Measurements from ENCODE around the gene CD300H.
A peak's percentile ranks its signal among the peaks of the same experiment; 100 is the strongest.

CD300H gene

DNA sequence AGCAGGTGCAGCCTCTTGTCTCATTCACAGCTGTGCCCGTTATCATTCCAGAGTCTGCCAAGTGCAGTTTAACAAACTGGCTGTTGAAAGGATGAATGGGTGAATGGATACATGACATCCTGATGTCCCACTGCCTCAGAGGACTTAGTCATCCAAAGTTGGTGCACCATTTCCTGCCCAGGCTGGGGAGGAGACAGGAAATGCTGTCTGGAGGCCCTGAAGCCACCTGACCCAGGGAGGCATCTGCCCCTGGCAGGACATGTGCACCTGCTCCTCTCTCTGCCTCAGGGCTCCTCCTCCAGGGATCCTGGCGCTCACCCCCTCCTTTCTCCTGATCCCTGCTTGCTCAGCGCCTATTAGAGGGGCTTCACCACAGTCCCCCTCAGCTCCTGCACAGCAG lies 19.6 kb downstream of the CD300H start:
- DNase-seq: peak; percentile 16

DNA sequence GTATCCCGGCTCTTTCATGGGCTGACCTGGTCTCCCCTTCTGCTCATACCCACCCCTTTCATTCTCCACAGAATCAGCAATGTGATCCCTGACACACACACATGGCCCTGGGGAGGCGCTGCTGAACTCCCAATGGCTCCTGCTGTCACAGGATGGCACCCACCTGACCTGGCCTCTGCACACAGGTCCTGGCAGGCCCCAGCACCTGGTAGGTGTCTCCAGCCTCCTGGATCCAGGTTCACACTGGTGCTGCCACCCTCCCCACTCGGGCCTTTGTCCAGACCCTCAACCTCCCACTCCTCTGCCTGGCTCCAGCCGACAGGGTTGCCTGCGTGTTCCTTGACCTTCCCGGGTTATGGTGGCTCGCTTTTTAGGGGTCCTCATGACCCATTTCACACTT lies 20.0 kb downstream of the CD300H start:
- no peak for DNase-seq

DNA sequence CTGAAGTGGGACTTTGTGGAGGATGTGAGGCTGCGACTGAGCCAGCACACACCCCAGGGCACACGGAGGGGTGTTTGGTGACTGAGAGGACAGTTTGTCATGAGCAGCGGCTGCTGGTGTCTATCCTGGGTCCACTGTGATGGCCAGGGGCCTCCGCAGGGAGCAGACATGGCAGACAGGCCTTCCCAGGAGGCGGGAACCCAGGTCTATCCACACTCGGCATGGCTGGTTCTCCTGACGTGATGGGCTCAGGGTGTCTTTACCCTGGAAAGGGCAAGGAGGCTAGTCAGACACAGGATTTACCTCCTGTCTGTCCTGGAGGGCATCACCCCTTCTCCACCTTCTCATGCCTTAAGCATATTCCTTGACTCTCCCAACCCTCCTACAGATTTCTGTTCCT lies 20.7 kb downstream of the CD300H start:
- DNase-seq: no peak

DNA sequence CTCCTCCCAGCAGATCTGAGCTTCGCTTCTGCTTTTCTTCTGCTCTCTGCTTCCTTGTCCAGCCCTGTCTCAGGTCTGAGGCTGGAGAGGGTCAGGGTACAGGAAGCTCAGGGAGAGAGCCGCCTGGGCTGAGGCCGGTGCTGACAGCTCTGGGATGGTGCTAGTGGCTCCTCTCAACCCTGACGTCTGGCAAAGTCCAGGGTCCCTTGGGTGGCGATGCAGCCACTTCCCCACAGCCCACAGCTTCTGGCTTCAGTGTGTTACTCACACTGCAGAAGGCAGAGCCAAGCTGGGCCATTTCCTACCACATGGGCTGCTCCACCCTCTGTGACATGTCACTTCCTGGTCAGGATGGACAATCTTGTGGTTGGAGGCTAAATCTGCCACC lies 21.5 kb downstream of the CD300H start, which contains the start of gene CD300C:
Gene CD300C, minus strand, starts transcription at position 273 of the 388 bp plus-strand sequence. CDS start 333 bp downstream, outside the sequence.
- DNase-seq: peak; percentile 35

DNA sequence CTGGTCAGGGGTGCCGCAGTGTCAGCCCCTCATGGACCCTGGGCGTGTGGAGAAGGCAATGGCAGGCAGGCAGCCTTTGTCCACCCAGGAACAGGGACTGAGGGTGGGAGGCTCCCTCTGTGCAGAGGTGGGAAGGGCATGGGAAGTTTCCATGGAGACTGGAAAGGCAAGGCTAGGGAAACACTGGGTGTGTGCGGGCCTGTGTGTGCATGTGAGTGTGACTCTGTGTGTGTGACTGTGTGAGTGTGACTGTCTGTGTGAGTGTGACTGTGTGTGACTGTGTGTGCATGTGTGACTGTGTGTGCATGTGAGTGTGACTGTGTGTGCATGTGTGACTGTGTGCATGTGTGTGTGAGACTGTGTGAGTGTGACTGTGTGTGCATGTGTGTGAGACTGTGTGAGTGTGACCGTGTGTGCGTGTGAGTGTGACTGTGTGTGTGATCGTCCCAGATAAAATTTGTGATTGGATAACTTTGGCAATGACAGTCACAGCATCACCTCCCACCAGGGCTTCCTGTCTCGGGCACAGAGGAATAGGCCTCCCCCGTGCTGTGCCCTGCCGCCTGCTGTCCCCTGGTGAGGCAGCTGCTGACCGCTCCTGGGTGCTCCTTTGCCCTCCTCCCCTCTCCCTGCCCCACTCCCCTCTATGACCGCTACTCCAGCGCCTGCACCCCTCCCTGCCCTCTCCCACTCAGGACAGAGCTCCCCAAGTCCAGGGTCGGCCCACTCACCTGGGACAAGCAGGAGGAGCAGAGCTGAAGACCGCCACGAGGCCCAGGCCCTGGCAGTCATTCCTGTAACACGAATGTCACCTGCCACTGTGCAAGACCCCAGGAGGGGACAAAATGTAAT lies 22.1 kb downstream of the CD300H start:
- no peak for DNase-seq

DNA sequence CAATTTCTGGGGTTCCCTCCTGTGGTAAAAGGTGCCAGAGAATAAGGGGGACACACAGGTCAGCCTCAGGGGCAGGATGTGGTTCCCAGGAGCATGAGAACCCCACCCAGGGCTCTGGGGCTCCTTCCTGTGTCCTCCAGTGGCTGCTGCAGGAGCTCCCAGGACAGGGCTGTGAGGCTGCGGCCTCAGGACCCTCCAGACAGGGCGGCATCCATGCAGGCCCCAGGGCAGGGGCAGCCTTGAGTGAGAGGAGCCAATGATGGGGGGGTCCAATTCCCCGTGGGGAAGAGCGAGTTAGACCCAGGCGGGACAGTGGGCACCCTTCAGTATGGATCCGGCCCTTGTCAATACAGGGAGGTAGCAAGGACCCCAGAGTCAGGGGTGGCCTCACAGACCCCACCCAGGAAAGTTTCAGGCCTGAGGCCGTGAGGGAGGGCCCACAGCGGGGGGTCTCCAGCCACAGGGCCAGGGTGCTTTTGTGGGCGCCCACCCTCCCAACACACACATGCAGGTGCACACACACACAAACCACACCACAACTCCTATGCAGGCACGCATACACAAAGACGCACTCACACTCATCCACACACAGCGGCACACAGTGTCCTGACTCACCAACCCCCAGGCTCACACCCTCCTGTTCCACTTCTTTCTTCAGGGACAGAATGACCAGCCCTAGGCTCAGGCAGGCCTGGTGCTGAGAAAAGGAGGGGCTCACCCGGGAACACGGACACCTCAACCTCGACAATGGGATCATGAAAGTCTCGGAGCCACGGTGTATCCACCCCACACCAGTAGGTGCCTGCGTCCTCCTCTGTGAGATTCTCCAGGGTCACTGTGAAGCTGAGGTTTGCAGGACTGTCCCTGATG lies 23.2 kb downstream of the CD300H start:
- DNase-seq: no peak

DNA sequence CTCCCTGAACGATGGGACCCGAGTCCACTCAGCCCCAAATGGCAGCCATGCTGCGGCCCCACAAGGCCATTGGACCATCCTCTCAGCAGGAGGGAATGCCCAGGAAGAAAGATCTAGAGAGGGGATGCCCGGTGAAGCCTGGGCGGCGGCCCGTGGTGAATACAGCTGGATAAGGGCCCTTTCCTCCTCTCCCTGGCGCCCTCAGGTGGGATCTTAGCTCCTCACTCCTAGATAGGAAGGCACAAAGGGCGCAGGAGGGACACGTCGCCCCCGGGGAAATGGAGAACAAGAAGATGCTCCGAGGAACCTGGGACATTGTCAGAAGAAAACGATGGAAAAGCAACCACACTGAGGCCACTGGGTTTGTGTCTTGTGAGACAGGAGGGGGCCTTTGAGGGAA lies 23.9 kb downstream of the CD300H start:
- DNase-seq: no peak

DNA sequence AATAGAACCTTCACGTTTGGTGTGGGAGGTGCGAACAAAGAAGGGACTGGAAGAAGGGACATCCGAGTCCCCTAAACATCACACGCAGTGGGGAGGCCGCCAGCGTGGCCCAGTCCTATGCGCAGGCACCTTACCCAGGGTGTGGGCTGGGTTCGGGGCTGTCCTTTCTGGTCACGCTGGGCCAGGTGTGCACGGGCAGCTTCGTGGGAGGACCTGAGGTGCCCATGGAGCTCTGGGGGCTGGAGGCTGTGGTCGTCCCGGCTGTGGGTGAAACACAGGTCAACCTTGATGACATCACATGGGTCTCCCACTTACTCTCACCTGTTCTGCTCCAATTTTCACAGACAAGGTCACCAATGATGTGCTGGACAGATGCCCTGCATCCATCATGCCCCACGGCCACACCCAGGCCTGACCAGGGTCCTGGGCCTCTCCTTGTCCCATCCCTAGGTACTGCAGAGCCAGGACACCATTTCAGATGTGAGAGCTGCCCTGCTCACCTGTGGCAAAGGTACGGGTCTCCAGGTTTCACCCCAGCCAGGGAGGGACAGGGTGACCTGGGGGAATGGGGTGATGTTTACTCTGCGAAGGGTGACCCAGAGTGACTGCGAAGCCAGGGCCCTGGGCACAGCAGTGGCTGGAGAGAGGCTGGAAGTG lies 24.5 kb downstream of the CD300H start:
- DNase-seq: no peak

DNA sequence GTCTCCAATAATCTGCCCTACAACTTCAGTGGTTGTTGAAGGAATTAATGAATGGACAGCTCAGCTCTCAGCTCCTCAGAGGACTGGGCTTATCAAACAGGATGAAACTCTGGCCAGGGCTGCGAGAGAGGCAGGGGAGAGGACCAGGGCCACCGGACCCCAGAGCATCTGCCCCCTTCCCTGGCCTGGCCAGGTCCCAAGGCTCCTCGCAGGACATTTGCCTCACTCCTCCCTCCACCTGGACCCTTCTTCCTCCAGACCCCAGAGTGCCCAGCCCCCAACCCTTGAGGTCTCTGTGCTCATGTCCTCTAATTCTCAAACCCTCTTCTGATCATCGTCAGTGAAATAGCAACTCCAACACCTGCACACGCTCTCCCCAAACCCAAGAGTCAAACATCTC lies 25.1 kb downstream of the CD300H start:
- DNase-seq: no peak

DNA sequence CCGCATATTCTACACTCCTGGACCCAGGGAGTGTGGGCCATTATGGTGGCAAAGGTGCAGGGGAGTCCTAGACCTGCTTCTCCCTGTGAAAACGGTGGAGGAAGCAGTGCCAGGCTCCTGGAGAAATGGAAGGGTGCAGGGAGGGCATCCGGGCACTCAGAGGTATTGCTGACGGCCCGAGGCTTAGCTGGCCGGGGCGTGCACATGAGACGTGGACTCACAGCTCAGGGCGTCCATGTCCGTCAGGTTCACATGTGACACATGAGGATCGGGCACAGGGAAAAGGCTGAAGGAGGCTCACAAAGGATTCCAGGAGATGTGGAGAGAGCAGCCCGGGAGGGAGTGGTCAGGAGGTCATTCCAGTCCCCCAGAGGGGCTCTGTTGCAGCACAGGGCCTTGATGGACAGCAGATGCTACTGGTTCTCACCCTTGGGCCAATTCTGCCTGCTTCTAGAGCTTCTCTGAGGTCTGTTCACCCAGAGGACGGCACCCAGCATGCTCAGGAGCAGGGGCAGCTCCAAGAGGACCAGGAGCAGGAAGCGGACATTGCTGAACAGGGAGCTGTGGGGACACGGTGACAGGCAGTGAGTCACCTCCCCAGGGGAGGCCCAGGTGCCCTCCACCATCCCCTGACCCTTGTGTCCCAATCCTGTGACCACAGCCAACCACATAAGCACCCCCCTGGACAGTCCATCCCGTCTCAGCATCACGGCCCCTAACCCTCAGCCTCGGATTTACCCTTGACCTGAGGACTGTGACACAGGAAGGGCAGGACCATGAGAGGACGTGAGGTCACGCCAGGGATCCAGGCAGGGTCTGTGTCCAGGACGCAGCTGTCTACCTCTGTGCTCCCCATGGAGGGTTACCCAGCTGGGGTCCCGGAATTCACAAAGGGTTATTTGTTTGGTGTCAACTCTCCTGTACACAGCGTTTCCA lies 25.9 kb downstream of the CD300H start:
- no peak for DNase-seq

DNA sequence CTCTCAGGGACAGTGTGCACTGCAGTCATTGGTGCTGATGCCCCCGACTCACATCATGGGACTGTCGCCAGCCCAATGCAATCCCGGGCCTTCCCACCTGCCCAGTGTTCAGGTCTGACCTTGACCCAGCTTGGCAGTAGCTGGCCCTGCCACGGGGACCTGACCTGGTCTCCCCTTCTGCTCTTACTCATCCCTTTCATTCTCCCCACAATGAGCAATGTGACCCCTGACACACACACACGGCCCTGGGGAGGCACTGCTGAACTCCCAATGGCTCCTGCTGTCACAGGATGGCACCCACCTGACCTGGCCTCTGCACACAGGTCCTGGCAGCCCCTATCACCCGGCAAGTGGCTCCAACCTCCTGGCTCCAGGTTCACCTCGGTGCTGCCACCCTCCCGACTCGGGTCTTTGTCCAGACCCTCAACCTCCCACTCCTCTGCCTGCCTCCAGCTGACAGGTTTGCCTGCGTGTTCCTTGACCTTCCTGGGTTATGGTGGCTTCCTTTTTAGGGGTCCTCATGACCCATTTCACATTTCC lies 28.0 kb downstream of the CD300H start:
- no peak for DNase-seq

DNA sequence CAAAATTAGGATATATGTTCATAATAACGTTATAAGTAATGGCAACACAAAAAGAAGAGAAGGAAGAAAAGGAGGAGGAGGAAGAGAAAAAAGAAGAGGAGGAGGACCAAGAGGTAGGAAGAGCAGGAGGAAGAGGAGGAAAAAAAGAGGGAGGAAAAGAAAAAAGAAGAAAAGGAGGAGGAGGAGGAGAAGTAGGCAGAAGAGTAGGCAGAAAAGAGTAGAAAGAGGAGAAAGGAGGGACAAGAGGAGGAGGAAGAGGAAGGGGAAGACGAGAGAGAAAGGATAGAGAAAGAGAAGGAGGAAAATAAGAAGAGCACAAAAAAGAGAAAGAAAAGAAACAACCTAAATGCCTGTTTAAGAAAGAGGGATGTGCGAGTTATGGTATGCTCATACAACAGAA lies 30.4 kb downstream of the CD300H start:
- no peak for DNase-seq

DNA sequence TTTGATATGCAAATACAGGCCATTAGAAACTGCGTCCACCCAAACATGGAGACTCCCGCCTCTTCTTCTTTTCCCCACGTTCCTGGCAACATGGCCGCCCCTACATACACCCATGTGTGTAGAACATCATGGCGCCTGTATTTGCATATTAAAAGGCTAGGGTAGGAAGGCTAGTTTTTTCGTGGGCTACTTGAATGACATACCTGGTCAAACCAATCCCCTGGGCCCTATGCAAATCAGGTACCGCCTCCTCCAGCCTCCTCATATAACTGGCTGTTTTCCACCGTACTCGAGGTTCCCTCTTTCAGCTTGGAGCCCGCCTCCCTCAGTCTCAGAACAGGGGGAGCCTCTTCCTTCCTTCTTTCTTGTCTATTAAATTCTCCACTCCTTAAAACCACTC lies 35.2 kb downstream of the CD300H start:
- peak; percentile 95 for DNase-seq

DNA sequence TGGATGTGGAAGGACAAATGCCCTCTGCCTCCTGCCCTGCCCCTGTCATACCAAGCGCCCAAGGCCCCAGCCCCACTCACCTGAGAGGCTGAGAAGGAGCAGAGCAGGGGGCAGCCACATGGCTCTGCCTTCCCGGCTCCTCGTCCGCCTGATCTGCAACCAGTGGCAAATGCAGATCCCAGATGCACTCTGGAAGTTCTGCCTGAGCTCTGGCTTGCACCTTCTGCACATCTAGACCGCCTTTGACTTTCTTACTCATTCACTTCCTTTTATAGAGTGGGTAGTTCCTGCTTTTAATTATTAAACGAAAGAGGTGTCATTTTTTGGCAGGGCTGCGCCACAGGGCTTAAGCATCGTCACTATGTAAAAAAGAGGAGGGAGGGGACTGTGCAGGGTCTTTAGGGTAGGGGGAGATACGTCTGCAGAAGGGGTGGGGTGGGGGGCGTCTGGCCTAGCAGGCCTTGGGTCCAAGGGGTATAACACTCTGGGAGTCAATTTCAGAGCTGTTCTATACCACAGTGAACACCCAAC lies 36.0 kb downstream of the CD300H start, which contains the start of gene CD300LB:
Gene CD300LB, minus strand, starts transcription at position 245 of the 531 bp plus-strand sequence. Its CDS starts 125 bp downstream, at position 120.
- DNase-seq: no peak

DNA sequence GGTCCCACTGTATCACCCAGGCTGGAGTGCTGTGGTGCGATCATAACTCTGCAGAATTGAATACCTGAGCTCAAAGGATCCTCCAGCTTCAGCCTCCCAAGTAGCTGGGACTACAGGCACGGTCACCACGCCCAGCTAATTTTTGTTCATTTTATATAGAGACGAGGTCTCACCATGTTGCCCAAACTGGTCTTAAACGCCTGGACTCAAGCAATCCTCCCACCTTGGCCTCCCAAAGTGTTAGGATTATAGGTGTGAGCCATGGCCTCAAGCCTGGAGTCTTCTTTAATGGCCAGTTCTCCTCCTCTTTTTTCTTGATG lies 36.5 kb downstream of the CD300H start:
- no peak for DNase-seq

DNA sequence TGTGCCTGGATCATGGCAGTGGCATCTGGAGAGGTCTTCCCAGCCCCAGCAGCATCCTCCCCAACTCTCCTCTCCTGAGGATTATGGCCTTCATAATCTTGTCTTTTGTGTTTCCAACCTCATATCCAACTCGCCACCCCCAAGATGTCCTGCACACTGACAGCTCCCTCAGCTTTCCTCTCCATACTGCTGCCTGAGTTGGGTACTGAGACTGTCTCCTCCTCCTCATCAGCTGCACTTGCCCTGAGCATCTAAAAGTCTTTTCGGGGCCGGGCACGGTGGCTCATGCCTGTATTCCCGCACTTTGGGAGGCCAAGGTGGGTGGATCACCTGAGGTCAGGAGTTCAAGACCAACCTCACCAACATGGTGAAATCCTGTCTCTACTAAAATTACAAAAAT lies 38.1 kb downstream of the CD300H start:
- DNase-seq: no peak

DNA sequence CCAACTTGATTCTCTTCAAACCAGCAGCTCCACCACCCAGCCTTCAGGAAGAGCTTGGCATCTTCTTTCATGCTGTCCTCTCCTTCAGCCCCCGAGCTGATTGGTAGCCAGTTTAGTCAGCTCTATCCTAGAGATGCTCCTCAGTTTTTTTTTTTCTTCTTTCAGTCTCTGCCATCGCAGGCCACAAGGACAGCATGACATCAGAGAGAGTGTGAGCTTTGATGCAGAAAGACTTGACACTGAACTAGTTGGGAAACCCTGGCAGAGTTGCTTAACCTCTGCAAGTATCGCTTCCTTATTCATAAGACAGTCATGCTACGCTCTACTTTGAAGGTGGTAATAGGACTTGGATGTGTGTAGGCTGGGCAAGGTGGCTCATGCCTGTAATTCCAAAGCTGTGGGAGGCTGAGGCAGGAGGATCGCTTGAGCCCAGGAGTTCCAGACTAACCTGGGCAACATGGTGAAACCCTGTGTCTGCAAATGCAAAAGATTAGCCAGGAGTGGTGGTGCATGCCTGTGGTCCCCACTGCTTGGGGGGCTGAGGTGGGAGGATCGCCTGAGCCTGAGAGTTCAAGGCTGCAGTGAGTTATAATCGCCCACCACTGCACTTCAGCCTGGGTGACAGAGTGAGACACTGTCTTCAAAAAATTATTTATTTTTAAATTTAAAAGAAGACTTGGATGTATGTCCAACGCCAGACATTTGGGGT lies 38.7 kb downstream of the CD300H start:
- no peak for DNase-seq

DNA sequence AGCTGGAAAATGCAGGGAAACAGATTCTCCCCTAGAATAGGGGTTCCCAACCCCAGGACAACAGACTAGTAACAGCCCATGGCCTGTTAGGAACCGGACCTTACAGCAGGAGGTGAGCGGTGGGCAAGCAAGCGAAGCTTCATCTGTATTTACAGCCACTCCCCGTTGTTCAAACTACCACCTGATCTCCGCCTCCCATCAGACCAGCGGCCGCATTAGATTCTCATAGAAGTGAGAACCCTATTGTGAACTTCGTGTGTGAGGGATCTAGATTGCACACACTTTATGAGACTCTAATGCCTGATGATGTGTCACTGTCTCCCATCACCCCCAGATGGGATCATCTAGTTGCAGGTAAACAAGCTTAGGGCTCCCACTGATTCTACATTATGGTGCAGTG lies 39.6 kb downstream of the CD300H start:
- no peak for DNase-seq

DNA sequence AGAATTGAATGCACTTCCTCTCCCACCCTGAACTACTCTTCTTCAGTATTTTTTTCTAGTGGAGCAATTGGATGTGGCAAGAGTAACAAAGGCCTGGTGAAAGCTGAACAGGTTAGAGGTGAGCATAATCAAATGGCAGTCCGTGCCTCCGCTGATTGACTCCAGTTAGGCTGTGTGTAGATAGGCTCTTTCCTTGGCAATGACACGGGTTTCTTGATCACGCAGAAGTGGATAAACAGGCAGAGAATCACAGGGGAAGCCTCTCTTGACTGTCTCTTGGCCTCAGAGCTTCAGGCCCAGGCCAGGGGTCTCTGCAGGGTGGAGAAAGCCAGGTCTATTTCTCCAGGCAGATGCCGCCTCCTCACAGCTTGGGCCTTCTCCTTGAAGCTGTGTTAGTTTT lies 40.2 kb downstream of the CD300H start:
- DNase-seq: no peak

DNA sequence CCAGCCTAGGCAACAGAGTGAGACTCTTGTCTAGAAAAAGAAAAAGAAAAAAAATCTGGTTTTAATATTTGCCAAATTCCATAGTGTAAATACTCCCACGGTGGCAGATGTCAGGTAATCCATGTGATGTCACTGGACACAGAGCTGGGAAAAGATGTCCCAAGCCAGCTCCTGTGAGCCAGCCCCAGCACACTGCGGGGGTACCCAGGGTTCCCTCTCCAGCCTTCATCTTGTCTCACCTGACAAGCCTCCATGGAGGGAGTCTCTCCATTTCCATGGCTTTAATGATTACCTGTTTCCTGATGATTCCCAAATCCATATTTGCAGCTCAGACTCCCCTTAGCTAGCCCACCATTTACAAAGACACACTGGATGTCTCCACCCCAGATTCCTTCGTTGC lies 40.6 kb downstream of the CD300H start:
- no peak for DNase-seq

DNA sequence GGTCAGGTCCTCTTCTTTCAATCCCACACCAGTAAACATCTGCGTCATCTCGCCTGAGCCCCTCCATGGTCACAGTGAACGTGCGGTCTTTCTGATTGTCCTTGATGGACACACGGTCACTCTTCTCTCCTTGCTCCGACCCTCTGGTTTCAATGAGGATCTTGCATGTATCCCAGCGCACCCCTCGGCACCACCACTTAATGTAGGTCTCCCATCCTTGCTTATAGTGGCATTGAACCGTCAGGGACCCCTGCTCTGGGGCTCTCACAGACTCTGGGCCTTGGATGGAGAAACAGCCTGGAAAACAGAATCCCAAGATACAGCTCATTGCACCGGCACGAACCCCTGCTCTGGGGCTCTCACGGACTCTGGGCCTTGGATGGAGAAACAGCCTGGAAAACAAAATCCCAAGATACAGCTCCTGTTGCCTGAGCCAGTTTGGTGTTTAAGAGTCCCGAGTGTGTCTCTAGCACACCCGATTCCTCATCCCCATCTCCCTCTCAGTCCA lies 41.5 kb downstream of the CD300H start:
- DNase-seq: no peak

All from GDM1 (cell line).